GM04504 (cell line): ENCODE measurements around the gene FGF10.

Experiments
- DNase-seq: peaks from one replicate; pipeline ENCODE4 v3.0.0-alpha.2; 2012; ENCODE audit warnings: low read depth

The FGF10 gene

DNA sequence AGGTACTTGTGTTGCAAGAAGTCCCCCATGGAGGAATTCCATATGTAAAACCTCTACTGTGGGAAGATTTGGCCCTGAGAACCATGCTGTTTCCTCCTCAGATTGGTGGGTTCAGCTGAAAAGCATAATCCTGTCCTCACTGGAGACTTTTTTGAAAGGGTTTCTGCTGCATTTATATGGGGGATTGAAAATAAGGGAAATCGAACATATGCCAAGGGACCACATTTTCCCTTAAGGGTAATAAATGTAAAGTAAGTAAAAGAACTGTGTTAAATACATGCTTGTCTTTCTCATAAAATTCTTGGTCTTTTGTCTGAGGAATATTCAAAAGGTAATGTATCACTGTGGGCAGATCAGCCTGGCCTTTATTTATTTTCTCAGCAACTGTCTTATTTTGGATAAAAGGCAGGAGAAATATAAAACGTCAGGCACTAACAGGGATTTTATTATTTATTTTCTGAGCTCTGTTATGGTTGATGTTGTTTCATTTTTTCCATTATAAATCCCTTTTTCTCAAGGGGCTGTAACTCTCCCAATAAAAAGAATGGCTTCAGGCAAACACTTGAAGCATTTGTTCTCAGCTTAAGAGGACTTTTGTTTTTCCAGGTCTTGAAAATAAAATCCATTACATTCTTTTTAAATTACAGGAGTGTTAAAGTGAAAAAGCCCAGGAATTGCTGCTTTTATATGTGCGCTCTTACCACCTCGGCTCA is 131.4 kb downstream of the FGF10 start:
- no peak for DNase-seq

GRCh38 chr5:44257221-44257620 is 132.0 kb downstream of the FGF10 start:
- DNase-seq, result no peak
